Measurements from ENCODE around the gene CEMIP. TPM values are rescaled to one million over a fixed set of nuclear protein-coding genes. Genes with fewer than 3 reads are reported as not detected.

The CEMIP gene
- total and polyA plus RNA-seq, 12 donors, result 0.01 to 1.9 (median 0.23) TPM; not detected in 1

GRCh38 chr15:80775338-80775737 is 3.8 kb upstream of the CEMIP start:
- DNase-seq (no peak), ATAC-seq (no peak)
- TF ChIP-seq CTCF (IDR thresholded peaks at IDR 0.05), result no peak
- Histone ChIP-seq H3K9me3 (no peaks in the 10 kb centered on the region), H3K4me1 (peaks cover 12 to 45% (median 33%) of the 10 kb centered on the region in 9 donors), H3K4me3 (no peak overlapping the region), H3K27ac (no peak overlapping the region), H3K36me3 (no peaks in the 10 kb centered on the region), H3K27me3 (peaks cover 0 to 32% (median 28%) of the 10 kb centered on the region in 7 donors)
- intact Hi-C loops (cut with DNase I), result loop anchor here in 9 of 10 donors (5.0 kb wide), 8 partner anchors 138 to 323 kb away; no protein-coding TSS in a partner anchor
- 96 to 97% methylated on average over 3 of the region's 3 CpGs for WGBS, 2 donors

- peaks cover 0 to 44% (median 37%) of the 10 kb centered on the region in 7 donors for H3K27me3 ChIP-seq
- intact Hi-C loops (cut with DNase I), result loop anchor here (1.0 to 5.0 kb wide), 15 partner anchors 82 to 324 kb away; partner anchors contain the start of gene ABHD17C (in 1 of the 10)
- WGBS, 2 donors, result 29% methylated on average over 5 of the region's 5 CpGs
- peak overlapping the region in 4 of 10 donors; percentile 17 to 61 (median 28) for H3K27ac ChIP-seq
- ATAC-seq (peak; percentile 37 to 63 (median 54)), DNase-seq (peak; percentile 27 to 77)
- TF ChIP-seq CTCF (IDR thresholded peaks at IDR 0.05), result peak; percentile 79 to 90 (median 87)
- no peak overlapping the region for H3K4me3 ChIP-seq
- no peaks in the 10 kb centered on the region for H3K36me3 ChIP-seq
- H3K9me3 ChIP-seq, result no peaks in the 10 kb centered on the region
- H3K4me1 ChIP-seq, result peaks cover 14 to 53% (median 38%) of the 10 kb centered on the region in 9 donors
Measured at GRCh38 chr15:80776420-80777045, 2.6 kb upstream of the CEMIP start.

GRCh38 chr15:80777137-80777536 is 2.0 kb upstream of the CEMIP start:
- Histone ChIP-seq H3K9me3 (no peaks in the 10 kb centered on the region), H3K27ac (peak overlapping the region in 4 of 10 donors; percentile 4 to 61 (median 25)), H3K36me3 (no peaks in the 10 kb centered on the region), H3K27me3 (peaks cover 0 to 49% (median 38%) of the 10 kb centered on the region in 7 donors), H3K4me3 (no peak overlapping the region), H3K4me1 (peaks cover 14 to 53% (median 38%) of the 10 kb centered on the region in 9 donors)
- TF ChIP-seq CTCF (IDR thresholded peaks at IDR 0.05), result no peak
- ATAC-seq (peak in 6 of 8 donors; percentile 34 to 68 (median 58)), DNase-seq (peak in 1 of 2 donors; percentile 27)
- intact Hi-C loops (cut with DNase I), result loop anchor here in 9 of 10 donors (2.0 to 5.0 kb wide), 11 partner anchors 82 to 325 kb away; partner anchors contain the start of gene ABHD17C (in 1 of the 9)
- 13 to 19% methylated on average over 8 of the region's 8 CpGs for WGBS, 2 donors

GRCh38 chr15:80777826-80778620 is 1.1 kb upstream of the CEMIP start:
- intact Hi-C loops (cut with DNase I), result loop anchor here in 9 of 10 donors (2.0 to 5.0 kb wide), 14 partner anchors 83 to 326 kb away; partner anchors contain the start of gene ABHD17C (in 1 of the 9)
- Histone ChIP-seq H3K27ac (no peak overlapping the region), H3K4me1 (peaks cover 14 to 53% (median 38%) of the 10 kb centered on the region in 9 donors), H3K36me3 (no peaks in the 10 kb centered on the region), H3K4me3 (no peak overlapping the region), H3K27me3 (peaks cover 0 to 58% (median 38%) of the 10 kb centered on the region in 7 donors), H3K9me3 (no peaks in the 10 kb centered on the region)
- WGBS, 2 donors, result 82 to 85% methylated on average over 10 of the region's 10 CpGs
- ATAC-seq (no peak), DNase-seq (no peak)
- no peak for TF ChIP-seq CTCF (IDR thresholded peaks at IDR 0.05)

All from heart right ventricle (tissue), 16 donors.